Activated CD8-positive, alpha-beta T cell treated with anti-CD3 and anti-CD28 coated beads, Interleukin-2, amount 10 ng/mL, durations not matched to agents 7 days and 5 days (primary cell): ENCODE results near the gene FRZB. TPM values are rescaled to one million over a fixed set of nuclear protein-coding genes. Genes with fewer than 3 reads are reported as not detected.

Experiments
- ATAC-seq: fragments of 150-1000 bp; cut with Tn5 transposase; one replicate; pipeline ENCODE4 v1.10.0; 2021; ENCODE audit warnings: moderate library complexity
- CTCF ChIA-PET: fragments of 350-600 bp; sonication (Branson Sonifier 250); formaldehyde crosslinking; loops from one replicate; lab custom pipeline; 2021; ENCODE audit warnings: antibody characterized with exemption; lab: Charles Lee
- POLR2A ChIA-PET: fragments of 350-600 bp; sonication (Branson Sonifier 250); formaldehyde crosslinking; loops from one replicate; lab custom pipeline; 2021; ENCODE audit warnings: antibody characterized with exemption; lab: Charles Lee
- DNase-seq: peaks from one replicate; pipeline ENCODE4 v3.0.0-alpha.2; 2020
- H3K27ac Mint-ChIP-seq: one replicate; pipeline ENCODE4 v1.8.0; 2021; ENCODE audit warnings: mild to moderate bottlenecking, mixed read lengths
- H3K27me3 Mint-ChIP-seq: one replicate; pipeline ENCODE4 v1.8.0; 2021; ENCODE audit warnings: low read depth, mixed read lengths
- H3K36me3 Mint-ChIP-seq: one replicate; pipeline ENCODE4 v1.8.0; 2021; ENCODE audit warnings: low read depth, mixed read lengths
- H3K4me1 Mint-ChIP-seq: one replicate; pipeline ENCODE4 v1.8.0; 2021; ENCODE audit warnings: low read depth, mixed read lengths
- H3K4me3 Mint-ChIP-seq: one replicate; pipeline ENCODE4 v1.8.0; 2021; ENCODE audit warnings: mild to moderate bottlenecking, mixed read lengths
- H3K9me3 Mint-ChIP-seq: one replicate; pipeline ENCODE4 v1.8.0; 2022; ENCODE audit warnings: mixed read lengths; ENCODE audit not compliant: insufficient read depth
- total RNA-seq, 2 experiments: library from RNA; stranded (reverse); gene quantifications; one replicate each; pipeline ENCODE4 v1.2.3, GENCODE V29; 2021

The FRZB gene
- total RNA-seq, 2 experiments from 2014 or later = not detected

GRCh38 chr2:182831101-182831500, 35.3 kb downstream of the FRZB start:
- Mint-ChIP-seq H3K36me3 (no peaks in the 10 kb centered on the region), H3K9me3 (no peaks in the 10 kb centered on the region), H3K27me3 (peaks cover 22% of the 10 kb centered on the region), H3K27ac (no peak overlapping the region), H3K4me3 (no peak overlapping the region), H3K4me1 (no peaks in the 10 kb centered on the region)
- ATAC-seq = no peak
- CTCF ChIA-PET = no interaction called here
- DNase-seq = no peak
- POLR2A ChIA-PET = no interaction called here

- H3K4me3 Mint-ChIP-seq = no peak overlapping the region
- H3K9me3 Mint-ChIP-seq = no peaks in the 10 kb centered on the region
- no peak overlapping the region for H3K27ac Mint-ChIP-seq
- no peaks in the 10 kb centered on the region for H3K36me3 Mint-ChIP-seq
- DNase-seq (no peak), ATAC-seq (no peak)
- H3K27me3 Mint-ChIP-seq = peaks cover 20% of the 10 kb centered on the region
- ChIA-PET POLR2A (no interaction called here), CTCF (no interaction called here)
- no peaks in the 10 kb centered on the region for H3K4me1 Mint-ChIP-seq
Observed at GRCh38 chr2:182827182-182827879, 39.1 kb downstream of the FRZB start.

- CTCF ChIA-PET = no interaction called here
- Mint-ChIP-seq H3K27ac (no peak overlapping the region), H3K9me3 (no peaks in the 10 kb centered on the region), H3K27me3 (peaks cover 16% of the 10 kb centered on the region), H3K36me3 (no peaks in the 10 kb centered on the region), H3K4me1 (no peaks in the 10 kb centered on the region), H3K4me3 (no peak overlapping the region)
- DNase-seq (no peak), ATAC-seq (no peak)
- POLR2A ChIA-PET = no interaction called here
Observed at GRCh38 chr2:182826496-182826895, 39.9 kb downstream of the FRZB start.

- Mint-ChIP-seq H3K27ac (no peak overlapping the region), H3K4me3 (no peak overlapping the region), H3K9me3 (no peaks in the 10 kb centered on the region), H3K4me1 (no peaks in the 10 kb centered on the region), H3K36me3 (no peaks in the 10 kb centered on the region), H3K27me3 (peaks cover 18% of the 10 kb centered on the region)
- POLR2A ChIA-PET = no interaction called here
- CTCF ChIA-PET = no interaction called here
- ATAC-seq (no peak), DNase-seq (no peak)
Observed at GRCh38 chr2:182826064-182826463, 40.4 kb downstream of the FRZB start.

GRCh38 chr2:182824767-182825158, 41.7 kb downstream of the FRZB start:
- CTCF ChIA-PET = no interaction called here

GRCh38 chr2:182824056-182824766, 42.2 kb downstream of the FRZB start:
- H3K4me3 Mint-ChIP-seq = no peak overlapping the region
- ATAC-seq = no peak
- no peak for DNase-seq
- H3K27ac Mint-ChIP-seq = no peak overlapping the region
- H3K27me3 Mint-ChIP-seq = peaks cover 21% of the 10 kb centered on the region
- ChIA-PET POLR2A (no interaction called here), CTCF (no interaction called here)
- no peaks in the 10 kb centered on the region for H3K36me3 Mint-ChIP-seq
- no peaks in the 10 kb centered on the region for H3K9me3 Mint-ChIP-seq
- H3K4me1 Mint-ChIP-seq = no peaks in the 10 kb centered on the region

More at GRCh38 chr2:182824767-182825158, 41.7 kb downstream of the FRZB start:
- no peaks in the 10 kb centered on the region for H3K4me1 Mint-ChIP-seq
- POLR2A ChIA-PET = no interaction called here
- no peaks in the 10 kb centered on the region for H3K9me3 Mint-ChIP-seq
- H3K27me3 Mint-ChIP-seq = peaks cover 21% of the 10 kb centered on the region
- H3K27ac Mint-ChIP-seq = no peak overlapping the region
- ATAC-seq = no peak
- no peaks in the 10 kb centered on the region for H3K36me3 Mint-ChIP-seq
- no peak for DNase-seq
- H3K4me3 Mint-ChIP-seq = no peak overlapping the region

- Mint-ChIP-seq H3K9me3 (no peaks in the 10 kb centered on the region), H3K27ac (no peak overlapping the region), H3K4me1 (no peaks in the 10 kb centered on the region), H3K36me3 (no peaks in the 10 kb centered on the region), H3K4me3 (no peak overlapping the region), H3K27me3 (peaks cover 19% of the 10 kb centered on the region)
- ChIA-PET POLR2A (no interaction called here), CTCF (interaction anchor here (0.6 kb wide), 1 partner anchor 87 kb away, joined by 3 read pairs; no protein-coding TSS in a partner anchor)
- DNase-seq = no peak
- ATAC-seq = no peak
Observed at GRCh38 chr2:182822733-182823132, 43.7 kb downstream of the FRZB start.

- Mint-ChIP-seq H3K4me3 (no peak overlapping the region), H3K36me3 (no peaks in the 10 kb centered on the region), H3K27me3 (peaks cover 14% of the 10 kb centered on the region), H3K27ac (no peak overlapping the region), H3K4me1 (no peaks in the 10 kb centered on the region), H3K9me3 (no peaks in the 10 kb centered on the region)
- ChIA-PET POLR2A (no interaction called here), CTCF (no interaction called here)
- no peak for ATAC-seq
- no peak for DNase-seq
Observed at GRCh38 chr2:182821182-182821581, 45.3 kb downstream of the FRZB start.

GRCh38 chr2:182819412-182819811, 47.0 kb downstream of the FRZB start:
- no peak for ATAC-seq

GRCh38 chr2:182818925-182819324, 47.5 kb downstream of the FRZB start:
- Mint-ChIP-seq H3K36me3 (no peaks in the 10 kb centered on the region), H3K27me3 (peaks cover 17% of the 10 kb centered on the region), H3K27ac (no peak overlapping the region), H3K4me3 (no peak overlapping the region), H3K4me1 (no peaks in the 10 kb centered on the region), H3K9me3 (no peaks in the 10 kb centered on the region)
- ATAC-seq (no peak), DNase-seq (no peak)
- POLR2A ChIA-PET = interaction anchor here (0.7 kb wide), 1 partner anchor 997 kb away, joined by 3 read pairs; no protein-coding TSS in a partner anchor
- CTCF ChIA-PET = no interaction called here

More at GRCh38 chr2:182819412-182819811, 47.0 kb downstream of the FRZB start:
- ChIA-PET POLR2A (interaction anchor here (0.7 kb wide), 1 partner anchor 997 kb away, joined by 3 read pairs; no protein-coding TSS in a partner anchor), CTCF (no interaction called here)
- no peaks in the 10 kb centered on the region for H3K9me3 Mint-ChIP-seq
- H3K36me3 Mint-ChIP-seq = no peaks in the 10 kb centered on the region
- DNase-seq = no peak
- no peak overlapping the region for H3K27ac Mint-ChIP-seq
- peaks cover 17% of the 10 kb centered on the region for H3K27me3 Mint-ChIP-seq
- no peak overlapping the region for H3K4me3 Mint-ChIP-seq
- no peaks in the 10 kb centered on the region for H3K4me1 Mint-ChIP-seq

GRCh38 chr2:182818501-182818900, 47.9 kb downstream of the FRZB start:
- ChIA-PET POLR2A (no interaction called here), CTCF (no interaction called here)
- peaks cover 14% of the 10 kb centered on the region for H3K27me3 Mint-ChIP-seq
- no peaks in the 10 kb centered on the region for H3K4me1 Mint-ChIP-seq
- H3K36me3 Mint-ChIP-seq = no peaks in the 10 kb centered on the region
- H3K27ac Mint-ChIP-seq = no peak overlapping the region
- H3K4me3 Mint-ChIP-seq = no peak overlapping the region
- ATAC-seq = no peak
- no peak for DNase-seq
- no peaks in the 10 kb centered on the region for H3K9me3 Mint-ChIP-seq

GRCh38 chr2:182817558-182817957, 48.9 kb downstream of the FRZB start:
- H3K36me3 Mint-ChIP-seq = no peaks in the 10 kb centered on the region
- no peaks in the 10 kb centered on the region for H3K4me1 Mint-ChIP-seq
- H3K27me3 Mint-ChIP-seq = peaks cover 10% of the 10 kb centered on the region
- DNase-seq = no peak
- POLR2A ChIA-PET = no interaction called here
- no peak for ATAC-seq
- CTCF ChIA-PET = no interaction called here
- no peak overlapping the region for H3K27ac Mint-ChIP-seq
- H3K4me3 Mint-ChIP-seq = no peak overlapping the region
- no peaks in the 10 kb centered on the region for H3K9me3 Mint-ChIP-seq
